Measurements from ENCODE around the gene MECR.
"Not testable (repeated sequence)": the region's sequence is repeated elsewhere in the genome, so short reads cannot be mapped to it uniquely, and the experiment has no call there.

MECR gene

GRCh38 chr1:29230204-29230552 is 556 bp downstream of the MECR start:
- Histone ChIP-seq H3K36me3 (ENCODE audit: insufficient read depth, low read length) (no peaks in the 10 kb centered on the region), H3K4me1 (ENCODE audit: insufficient read depth, low read length) (peaks cover 17% of the 10 kb centered on the region), H3K9me3 (ENCODE audit: low read length) (no peaks in the 10 kb centered on the region), H3K27me3 (ENCODE audit: control insufficient read depth in 1 of 2, insufficient read depth in 2 of 2, low read length in 2 of 2) (peaks cover 4 to 6% of the 10 kb centered on the region in 2 donors), H3K27ac (ENCODE audit: low read depth, low read length) (peak overlapping the region; percentile 81), H3K4me3 (ENCODE audit: low read depth in 1 of 2, low read length in 2 of 2) (peak overlapping the region; percentile 80 to 85), H3K9ac (ENCODE audit: low read length) (peak overlapping the region; percentile 75)

DNA sequence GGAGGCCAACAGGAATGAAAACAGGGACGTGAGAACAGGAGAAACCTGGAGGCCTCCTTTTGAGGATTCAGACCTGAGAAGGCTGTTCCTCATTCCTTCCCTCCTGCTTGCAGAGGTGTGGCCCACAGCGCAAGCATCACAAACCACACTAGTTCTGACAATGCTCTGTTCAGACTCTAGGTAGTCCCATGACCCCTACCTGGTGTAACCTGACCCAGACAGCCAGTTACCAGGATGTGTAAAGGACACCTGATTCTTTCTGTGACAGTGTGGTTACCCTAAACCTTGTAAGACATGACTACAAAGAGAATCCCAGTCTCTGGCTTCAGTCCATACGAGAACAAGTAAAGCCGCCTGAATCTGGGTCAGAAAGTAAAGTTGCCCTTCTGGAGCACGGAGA is 3.2 kb downstream of the MECR start:
- Histone ChIP-seq H3K27ac (ENCODE audit: low read depth, low read length) (no peak overlapping the region), H3K4me3 (ENCODE audit: low read depth in 1 of 2, low read length in 2 of 2) (no peak overlapping the region), H3K27me3 (ENCODE audit: control insufficient read depth in 1 of 2, insufficient read depth in 2 of 2, low read length in 2 of 2) (no peaks in the 10 kb centered on the region), H3K9me3 (ENCODE audit: low read length) (no peaks in the 10 kb centered on the region), H3K9ac (ENCODE audit: low read length) (no peak overlapping the region), H3K4me1 (ENCODE audit: insufficient read depth, low read length) (peaks cover 17% of the 10 kb centered on the region), H3K36me3 (ENCODE audit: insufficient read depth, low read length) (no peaks in the 10 kb centered on the region)

- H3K9ac ChIP-seq (ENCODE audit: low read length): no peak overlapping the region
- H3K4me1 ChIP-seq (ENCODE audit: insufficient read depth, low read length): peaks cover 10% of the 10 kb centered on the region
- no peak overlapping the region for H3K27ac ChIP-seq (ENCODE audit: low read depth, low read length)
- no peaks in the 10 kb centered on the region for H3K36me3 ChIP-seq (ENCODE audit: insufficient read depth, low read length)
- H3K27me3 ChIP-seq (ENCODE audit: control insufficient read depth in 1 of 2, insufficient read depth in 2 of 2, low read length in 2 of 2): no peaks in the 10 kb centered on the region
- no peaks in the 10 kb centered on the region for H3K9me3 ChIP-seq (ENCODE audit: low read length)
- H3K4me3 ChIP-seq (ENCODE audit: low read depth in 1 of 2, low read length in 2 of 2): no peak overlapping the region
Observed at GRCh38 chr1:29225361-29225760, 5.4 kb downstream of the MECR start.

DNA sequence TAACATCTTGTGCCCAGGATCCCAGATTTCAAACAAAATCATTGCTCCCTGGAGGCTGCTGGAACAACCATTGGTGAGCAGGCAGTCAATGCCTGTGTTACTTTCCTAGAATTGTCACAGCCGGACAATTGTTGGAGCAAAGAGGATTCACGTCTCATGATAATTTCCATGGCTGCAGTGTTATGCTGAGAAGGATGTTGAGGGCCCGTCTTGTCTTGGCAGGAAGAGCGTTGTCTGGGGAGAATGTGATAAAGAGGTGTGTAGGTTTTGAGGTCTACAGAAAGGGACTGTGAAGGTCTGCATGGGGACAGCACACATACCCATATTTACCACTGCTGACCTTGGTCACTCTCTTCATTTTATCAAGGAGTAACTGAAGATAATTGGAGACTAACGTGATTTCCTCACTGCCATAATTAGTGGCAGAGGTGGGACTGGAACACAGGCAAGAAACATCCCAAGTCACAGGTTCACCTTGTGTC is 6.3 kb downstream of the MECR start:
- Histone ChIP-seq H3K9ac (ENCODE audit: low read length) (no peak overlapping the region), H3K27me3 (ENCODE audit: control insufficient read depth in 1 of 2, insufficient read depth in 2 of 2, low read length in 2 of 2) (no peaks in the 10 kb centered on the region), H3K36me3 (ENCODE audit: insufficient read depth, low read length) (no peaks in the 10 kb centered on the region), H3K4me1 (ENCODE audit: insufficient read depth, low read length) (peaks cover under 1% of the 10 kb centered on the region), H3K27ac (ENCODE audit: low read depth, low read length) (no peak overlapping the region), H3K4me3 (ENCODE audit: low read depth in 1 of 2, low read length in 2 of 2) (no peak overlapping the region), H3K9me3 (ENCODE audit: low read length) (no peaks in the 10 kb centered on the region)

GRCh38 chr1:29223521-29223920 is 7.2 kb downstream of the MECR start:
- H3K27ac ChIP-seq (ENCODE audit: low read depth, low read length): no peak overlapping the region
- no peak overlapping the region for H3K9ac ChIP-seq (ENCODE audit: low read length)
- H3K9me3 ChIP-seq (ENCODE audit: low read length): no peaks in the 10 kb centered on the region
- H3K4me3 ChIP-seq (ENCODE audit: low read depth in 1 of 2, low read length in 2 of 2): no peak overlapping the region
- H3K36me3 ChIP-seq (ENCODE audit: insufficient read depth, low read length): no peaks in the 10 kb centered on the region
- H3K4me1 ChIP-seq (ENCODE audit: insufficient read depth, low read length): no peaks in the 10 kb centered on the region
- H3K27me3 ChIP-seq (ENCODE audit: control insufficient read depth in 1 of 2, insufficient read depth in 2 of 2, low read length in 2 of 2): no peaks in the 10 kb centered on the region

GRCh38 chr1:29222686-29223085 is 8.0 kb downstream of the MECR start:
- no peak overlapping the region for H3K9ac ChIP-seq (ENCODE audit: low read length)
- H3K4me1 ChIP-seq (ENCODE audit: insufficient read depth, low read length): no peaks in the 10 kb centered on the region
- H3K9me3 ChIP-seq (ENCODE audit: low read length): no peaks in the 10 kb centered on the region
- H3K4me3 ChIP-seq (ENCODE audit: low read depth in 1 of 2, low read length in 2 of 2): no peak overlapping the region
- H3K27ac ChIP-seq (ENCODE audit: low read depth, low read length): no peak overlapping the region
- H3K27me3 ChIP-seq (ENCODE audit: control insufficient read depth in 1 of 2, insufficient read depth in 2 of 2, low read length in 2 of 2): no peaks in the 10 kb centered on the region
- H3K36me3 ChIP-seq (ENCODE audit: insufficient read depth, low read length): no peaks in the 10 kb centered on the region

GRCh38 chr1:29222260-29222659 is 8.5 kb downstream of the MECR start:
- H3K4me3 ChIP-seq (ENCODE audit: low read depth in 1 of 2, low read length in 2 of 2); H3K27me3 ChIP-seq (ENCODE audit: control insufficient read depth in 1 of 2, insufficient read depth in 2 of 2, low read length in 2 of 2); H3K9me3 ChIP-seq (ENCODE audit: low read length); H3K27ac ChIP-seq (ENCODE audit: low read depth, low read length); H3K36me3 ChIP-seq (ENCODE audit: insufficient read depth, low read length); H3K4me1 ChIP-seq (ENCODE audit: insufficient read depth, low read length); H3K9ac ChIP-seq (ENCODE audit: low read length): not testable (repeated sequence)

DNA sequence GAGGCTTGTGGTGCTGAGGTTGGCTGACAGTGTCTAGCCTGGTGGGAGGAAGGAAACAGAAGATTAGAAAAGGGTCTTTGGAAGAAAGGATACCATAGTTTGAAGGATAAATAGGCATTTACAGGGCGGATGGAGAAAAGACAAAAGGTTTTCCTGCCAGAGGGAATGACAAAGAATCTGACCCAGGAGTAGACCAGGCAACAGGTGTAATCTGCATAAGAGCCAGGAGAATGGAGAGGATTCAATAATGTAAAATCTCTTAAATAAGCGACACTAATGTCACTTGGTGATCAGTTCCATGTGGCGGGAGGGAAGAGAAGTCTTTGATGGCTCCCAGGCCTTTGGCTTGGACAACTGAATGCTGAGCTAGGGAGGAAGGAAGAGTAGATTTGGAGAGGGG is 9.4 kb downstream of the MECR start:
- Histone ChIP-seq H3K27ac (ENCODE audit: low read depth, low read length) (no peak overlapping the region), H3K9ac (ENCODE audit: low read length) (no peak overlapping the region), H3K36me3 (ENCODE audit: insufficient read depth, low read length) (peaks cover 1% of the 10 kb centered on the region), H3K4me3 (ENCODE audit: low read depth in 1 of 2, low read length in 2 of 2) (no peak overlapping the region), H3K27me3 (ENCODE audit: control insufficient read depth in 1 of 2, insufficient read depth in 2 of 2, low read length in 2 of 2) (no peaks in the 10 kb centered on the region), H3K9me3 (ENCODE audit: low read length) (no peaks in the 10 kb centered on the region), H3K4me1 (ENCODE audit: insufficient read depth, low read length) (no peaks in the 10 kb centered on the region)

GRCh38 chr1:29218223-29218622 is 12.5 kb downstream of the MECR start:
- Histone ChIP-seq H3K36me3 (ENCODE audit: insufficient read depth, low read length) (peaks cover 22% of the 10 kb centered on the region), H3K9me3 (ENCODE audit: low read length) (no peaks in the 10 kb centered on the region), H3K27me3 (ENCODE audit: control insufficient read depth in 1 of 2, insufficient read depth in 2 of 2, low read length in 2 of 2) (no peaks in the 10 kb centered on the region), H3K27ac (ENCODE audit: low read depth, low read length) (no peak overlapping the region), H3K4me1 (ENCODE audit: insufficient read depth, low read length) (no peaks in the 10 kb centered on the region), H3K9ac (ENCODE audit: low read length) (no peak overlapping the region), H3K4me3 (ENCODE audit: low read depth in 1 of 2, low read length in 2 of 2) (no peak overlapping the region)

GRCh38 chr1:29217633-29218032 is 13.1 kb downstream of the MECR start:
- H3K36me3 ChIP-seq (ENCODE audit: insufficient read depth, low read length): peaks cover 28% of the 10 kb centered on the region
- H3K4me3 ChIP-seq (ENCODE audit: low read depth in 1 of 2, low read length in 2 of 2): no peak overlapping the region
- H3K27me3 ChIP-seq (ENCODE audit: control insufficient read depth in 1 of 2, insufficient read depth in 2 of 2, low read length in 2 of 2): no peaks in the 10 kb centered on the region

GRCh38 chr1:29213055-29213454 is 17.7 kb downstream of the MECR start:
- Histone ChIP-seq H3K27ac (ENCODE audit: low read depth, low read length) (no peak overlapping the region), H3K27me3 (ENCODE audit: control insufficient read depth in 1 of 2, insufficient read depth in 2 of 2, low read length in 2 of 2) (no peaks in the 10 kb centered on the region), H3K9ac (ENCODE audit: low read length) (no peak overlapping the region), H3K4me1 (ENCODE audit: insufficient read depth, low read length) (no peaks in the 10 kb centered on the region), H3K36me3 (ENCODE audit: insufficient read depth, low read length) (peaks cover 42% of the 10 kb centered on the region), H3K9me3 (ENCODE audit: low read length) (no peaks in the 10 kb centered on the region), H3K4me3 (ENCODE audit: low read depth in 1 of 2, low read length in 2 of 2) (no peak overlapping the region)

More at GRCh38 chr1:29217633-29218032, 13.1 kb downstream of the MECR start:
- Histone ChIP-seq H3K27ac (ENCODE audit: low read depth, low read length) (no peak overlapping the region), H3K4me1 (ENCODE audit: insufficient read depth, low read length) (no peaks in the 10 kb centered on the region), H3K9me3 (ENCODE audit: low read length) (no peaks in the 10 kb centered on the region), H3K9ac (ENCODE audit: low read length) (no peak overlapping the region)

- H3K9ac ChIP-seq (ENCODE audit: low read length): no peak overlapping the region
- peaks cover 46% of the 10 kb centered on the region for H3K36me3 ChIP-seq (ENCODE audit: insufficient read depth, low read length)
- no peaks in the 10 kb centered on the region for H3K9me3 ChIP-seq (ENCODE audit: low read length)
- no peak overlapping the region for H3K27ac ChIP-seq (ENCODE audit: low read depth, low read length)
- H3K27me3 ChIP-seq (ENCODE audit: control insufficient read depth in 1 of 2, insufficient read depth in 2 of 2, low read length in 2 of 2): no peaks in the 10 kb centered on the region
- no peaks in the 10 kb centered on the region for H3K4me1 ChIP-seq (ENCODE audit: insufficient read depth, low read length)
- no peak overlapping the region for H3K4me3 ChIP-seq (ENCODE audit: low read depth in 1 of 2, low read length in 2 of 2)
Observed at GRCh38 chr1:29211086-29212030, 19.4 kb downstream of the MECR start.
